Panc1 (cell line): Measurements from ENCODE around the gene DYNC2I2. TPM values are rescaled to one million over a fixed set of nuclear protein-coding genes. Genes with fewer than 3 reads are reported as not detected.

Source experiments
- ATAC-seq: fragments of 200-7000 bp; cut with Tn5 transposase; 2 replicates; pipeline ENCODE4 v1.9.1; 2020; ENCODE audit warnings: mild to moderate bottlenecking, moderate library complexity
- Bru-seq: library from RNA; stranded (reverse); fragments of 400-500 nt; gene quantifications from one replicate; lab custom pipeline; 2021; lab: Mats Ljungman, UMichigan
- BruChase-seq, 2 experiments: library from RNA; stranded (reverse); fragments of 400-500 nt; gene quantifications; one replicate each; lab custom pipeline; 2021; lab: Mats Ljungman, UMichigan
- BruUV-seq: library from RNA; stranded (reverse); fragments of 400-500 nt; replicated peaks from 2 replicates; lab custom pipeline; 2021; lab: Mats Ljungman, UMichigan
- CTCF ChIA-PET: fragments of 300-600 bp; sonication (Branson Sonifier 250); formaldehyde crosslinking; loops from one replicate; lab custom pipeline; 2022; ENCODE audit warnings: antibody characterized with exemption; lab: Charles Lee
- POLR2A ChIA-PET: fragments of 300-600 bp; sonication (Branson Sonifier 250); formaldehyde crosslinking; loops from one replicate; lab custom pipeline; 2022; ENCODE audit warnings: antibody characterized with exemption; lab: Charles Lee
- DNase-seq: peaks from one replicate; pipeline ENCODE4 v3.0.0-alpha.2; 2010; ENCODE audit warnings: low read depth, low spot score
- H3K27ac ChIP-seq: 2 replicates; pipeline ENCODE4 v1.5.1; 2011; ENCODE audit warnings: mild to moderate bottlenecking, low read length, inconsistent platforms
- H3K27me3 ChIP-seq: fragments of 200-500 bp; sonication (Bioruptor generic); 2 replicates; pipeline ENCODE4 v1.6.0; 2014; ENCODE audit warnings: low read length, inconsistent platforms; ENCODE audit not compliant: control insufficient read depth, insufficient read depth
- H3K36me3 ChIP-seq: fragments of 200-500 bp; sonication (Bioruptor generic); 2 replicates; pipeline ENCODE4 v1.5.1; 2014; ENCODE audit warnings: inconsistent platforms, mild to moderate bottlenecking, low read length, moderate library complexity; ENCODE audit not compliant: control insufficient read depth, insufficient read depth
- H3K4me1 ChIP-seq: 2 replicates; pipeline ENCODE4 v1.5.1; 2011; ENCODE audit warnings: inconsistent platforms, mild to moderate bottlenecking, low read length, moderate library complexity; ENCODE audit not compliant: control insufficient read depth, insufficient read depth
- H3K4me3 ChIP-seq, 2 experiments: 2 replicates each; pipeline ENCODE4 v1.5.1; 2011 to 2012; ENCODE audit warnings: low read depth in 2 of 2, low read length in 2 of 2, mild to moderate bottlenecking in 2 of 2, inconsistent platforms in 1 of 2, moderate library complexity in 1 of 2
- H3K9me3 ChIP-seq: fragments of 200-500 bp; sonication (Bioruptor generic); 2 replicates; pipeline ENCODE4 v1.5.1; 2014; ENCODE audit warnings: low read depth, mild to moderate bottlenecking, inconsistent platforms, low read length, moderate library complexity; ENCODE audit not compliant: control insufficient read depth, insufficient read depth
- CTCF ChIP-seq: fragments of 450-650 bp; IDR thresholded peaks from 2 replicates; pipeline ENCODE4 v1.5.1; 2017; ENCODE audit warnings: mild to moderate bottlenecking
- POLR2AphosphoS5 ChIP-seq: IDR thresholded peaks from 2 replicates; pipeline ENCODE4 v1.6.1; 2012; ENCODE audit warnings: mild to moderate bottlenecking, low read depth, low read length, moderate library complexity
- REST ChIP-seq, 2 experiments: IDR thresholded peaks; 2 replicates each; pipeline ENCODE4 v1.6.1; 2011 to 2012; ENCODE audit warnings: low read depth in 2 of 2, control low read depth in 1 of 2, low read length in 1 of 2, mild to moderate bottlenecking in 1 of 2, moderate library complexity in 1 of 2; ENCODE audit not compliant: insufficient read depth in 1 of 2
- SIN3A ChIP-seq: IDR thresholded peaks from 2 replicates; pipeline ENCODE4 v1.6.1; 2012; ENCODE audit warnings: low read depth, mild to moderate bottlenecking, low read length, moderate library complexity, borderline replicate concordance; ENCODE audit not compliant: insufficient read depth
- TCF7L2 ChIP-seq: IDR thresholded peaks from 2 replicates; pipeline ENCODE4 v1.6.1; 2011; ENCODE audit warnings: mild to moderate bottlenecking, low read depth, low read length, inconsistent platforms
- in situ Hi-C: cut with HindIII; loops from 2 replicates; pipeline ENCODE4 v1.10.0; 2016; ENCODE audit warnings: low sequenced_read_pairs, low pct_unique_long_range_greater_than_20kb
- intact Hi-C: fragments of 100-400 bp; cut with micrococcal nuclease; formaldehyde crosslinking; loops from one replicate; pipeline ENCODE4 v1.10.0; 2022; ENCODE audit not compliant: unreplicated experiment
- long read RNA-seq: library from polyadenylated mRNA; unstranded; transcript quantifications from one replicate; pipeline ENCODE4 v2.0.0, GENCODE V29; 2021; ENCODE audit not compliant: unreplicated experiment
- polyA plus RNA-seq: library from polyadenylated mRNA; unstranded; fragments of >200 nt; gene quantifications from one replicate; pipeline ENCODE4 v1.2.1, GENCODE V29; 2012; ENCODE audit warnings: missing spikeins; ENCODE audit not compliant: insufficient read length
- total RNA-seq: library from RNA; stranded (reverse); gene quantifications from one replicate; pipeline ENCODE4 v1.2.1, GENCODE V29; 2021; ENCODE audit not compliant: unreplicated experiment

Gene DYNC2I2
- total RNA-seq = 78.1 TPM
- polyA plus RNA-seq = 96.2 TPM
- percentile 57 among the genes with signal in this experiment for Bru-seq, nascent RNA
- BruChase-seq, experiment 1, labeled RNA remaining after a 2-hour chase = percentile 63 among the genes with signal in this experiment
- percentile 70 among the genes with signal in this experiment for BruChase-seq, experiment 2, labeled RNA remaining after a 6-hour chase
- long read RNA-seq, transcript WDR34-201 (9 exons, 1,755 nt) = major isoform, 147 of 252 reads
- long read RNA-seq, partial matches to known transcripts = 34 of 252 reads
- long read RNA-seq, other reads (novel, unspliced or antisense) = 71 of 252 reads

GRCh38 chr9:128656416-128657343, at the start of gene DYNC2I2:
Gene DYNC2I2, minus strand, starts transcription at chr9:128656847. Its CDS starts 121 bp downstream, at chr9:128656726.
- intact Hi-C loops = no loop called here

More at GRCh38 chr9:128656416-128657343, at the start of gene DYNC2I2:
- no TSS peak for BruUV-seq
- ATAC-seq (peak; percentile 97), DNase-seq (peak; percentile 56)
- H3K4me3 ChIP-seq = peak within 1 kb of the TSS; percentile 64 to 68
- CTCF ChIA-PET = no interaction called here
- H3K27me3 ChIP-seq = no peaks in the 10 kb centered on the region
- H3K9me3 ChIP-seq = no peaks in the 10 kb centered on the region
- POLR2A ChIA-PET = no interaction called here
- in situ Hi-C loops = no loop called here
- peak; percentile 81; the same call in 1 of the 2 replicates for TF ChIP-seq SIN3A
- no peak for TF ChIP-seq REST (IDR thresholded peaks at IDR 0.05; ENCODE audit: insufficient read depth in 1 of 2, low read depth in 2 of 2, low read length in 1 of 2)
- no peak for TF ChIP-seq TCF7L2
- no peak for TF ChIP-seq CTCF
- peak; percentile 54; the same call in 1 of the 2 replicates for TF ChIP-seq POLR2AphosphoS5
- no peaks in the 10 kb centered on the region; the same call in 1 of the 2 replicates for H3K36me3 ChIP-seq
- H3K27ac ChIP-seq = peak within 1 kb of the TSS; percentile 97
- H3K4me1 ChIP-seq = peaks cover 3% of the 10 kb centered on the region; the same call in 1 of the 2 replicates
